Lower lobe of right lung (tissue), 2 donors: ENCODE results near the gene ZNF792. TPM values are rescaled to one million over a fixed set of nuclear protein-coding genes. Genes with fewer than 3 reads are reported as not detected.
A peak's percentile ranks its signal among the peaks of the same experiment; 100 is the strongest.

ENCODE experiments used
- ATAC-seq, 2 donors: fragments of 200-7000 bp; cut with Tn5 transposase; one replicate each; pipeline ENCODE4 v1.9.1; 2020 to 2022; ENCODE audit warnings: mild to moderate bottlenecking in 2 of 2, moderate library complexity in 2 of 2
- DNase-seq: peaks from one replicate; pipeline ENCODE4 v3.0.0-alpha.2; 2020
- H3K27ac ChIP-seq: fragments of 200-600 bp; one replicate; pipeline ENCODE4 v1.8.0; 2022
- H3K27me3 ChIP-seq: fragments of 200-600 bp; one replicate; pipeline ENCODE4 v1.8.0; 2022; ENCODE audit warnings: low read depth
- H3K36me3 ChIP-seq: fragments of 200-600 bp; one replicate; pipeline ENCODE4 v1.8.0; 2022; ENCODE audit warnings: mild to moderate bottlenecking
- H3K4me1 ChIP-seq: fragments of 200-600 bp; one replicate; pipeline ENCODE4 v1.8.0; 2022
- H3K4me3 ChIP-seq: fragments of 200-600 bp; one replicate; pipeline ENCODE4 v1.8.0; 2022; ENCODE audit warnings: mild to moderate bottlenecking
- H3K9me3 ChIP-seq: fragments of 200-600 bp; one replicate; pipeline ENCODE4 v1.8.0; 2022
- CTCF ChIP-seq: fragments of 200-600 bp; IDR thresholded peaks from one replicate; pipeline ENCODE4 v1.8.0; 2022; ENCODE audit warnings: antibody characterized with exemption, mild to moderate bottlenecking
- intact Hi-C: fragments of 100-400 bp; cut with DNase I; formaldehyde crosslinking; loops from one replicate; pipeline ENCODE4 v1.11.0; 2022
- long read RNA-seq: library from polyadenylated mRNA; unstranded; transcript quantifications from one replicate; pipeline ENCODE4 v2.0.0, GENCODE V29; 2021
- total RNA-seq: library from RNA; stranded (reverse); fragmentation: NEBNext Ultra II Directional; extraction: Animal tissue kit (Norgen Biotek cat#: 25700); gene quantifications from one replicate; pipeline ENCODE4 v1.2.1, GENCODE V29; 2021
- donor health status: DM: no; HTN: yes; CAD: no; lungs with severe emphysema.

Gene ZNF792
- total RNA-seq: 12.1 TPM
- long read RNA-seq, transcript ZNF792-201 (4 exons, 3,888 nt): major isoform, 9 of 12 reads
- long read RNA-seq, partial matches to known transcripts: 0 of 12 reads
- long read RNA-seq, other reads (novel, unspliced or antisense): 3 of 12 reads

DNA sequence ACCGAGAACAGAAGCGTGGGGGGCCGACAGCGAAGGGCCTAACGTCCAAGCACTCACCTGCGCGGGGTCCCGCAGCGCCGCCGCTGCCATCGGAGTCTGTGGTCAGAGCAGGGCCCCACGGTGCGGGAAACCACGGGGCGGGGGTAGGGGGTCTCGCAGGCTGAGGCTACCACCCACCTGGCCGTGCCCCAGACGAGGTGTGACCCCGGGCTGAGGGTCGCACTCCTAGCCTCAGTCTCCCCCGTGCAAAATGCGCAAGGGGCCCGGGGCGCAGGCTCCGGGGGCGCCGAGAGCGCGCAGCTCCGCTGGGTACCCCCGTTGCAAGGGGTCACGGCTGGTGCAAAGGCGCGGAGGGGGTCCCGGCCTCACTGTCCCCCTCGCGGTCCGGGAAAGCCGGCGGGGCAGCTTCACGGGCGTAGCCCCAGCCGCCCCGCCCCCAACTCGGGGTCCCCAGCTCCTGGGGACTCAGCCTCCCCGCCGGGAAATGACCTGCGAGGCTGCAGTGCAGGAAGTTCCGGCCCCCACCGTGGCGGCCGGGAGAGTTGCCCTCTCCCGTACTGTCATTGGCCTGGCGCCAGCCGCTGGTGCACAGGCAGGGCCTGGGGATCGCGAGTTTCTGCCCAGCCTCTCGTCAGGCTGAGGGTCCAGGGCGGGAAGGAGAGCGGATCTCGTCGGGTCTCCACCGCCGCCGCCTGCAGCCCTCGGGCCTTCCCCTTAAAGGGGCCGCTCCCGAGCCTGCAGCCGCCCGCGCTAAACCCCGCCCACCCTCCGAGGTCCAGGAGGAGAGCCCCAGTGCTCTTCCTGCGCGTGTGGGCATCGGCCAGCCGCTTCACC, at the start of gene ZNF792:
TSS of gene ZNF792 (minus strand) at position 657 of the 834 bp plus-strand sequence. CDS start at position 90, 567 bp downstream.
- Histone ChIP-seq H3K4me1 (peaks cover 11% of the 10 kb centered on the region), H3K36me3 (peaks cover 21% of the 10 kb centered on the region), H3K27ac (peak within 1 kb of the TSS; percentile 88), H3K4me3 (peak within 1 kb of the TSS; percentile 99), H3K27me3 (no peaks in the 10 kb centered on the region), H3K9me3 (peaks cover 28% of the 10 kb centered on the region)
- intact Hi-C loops: no loop called here
- ATAC-seq: peak; percentile 85 to 90
- TF ChIP-seq CTCF: no peak
- DNase-seq: peak; percentile 84

- Histone ChIP-seq H3K4me1 (peaks cover 54% of the 10 kb centered on the region), H3K27ac (peak overlapping the region; percentile 44)
Measured at GRCh38 chr19:35013041-35013819, 49.2 kb upstream of the ZNF792 start.

GRCh38 chr19:35011737-35012682, 48.0 kb upstream of the ZNF792 start:
- TF ChIP-seq CTCF: no peak
- Histone ChIP-seq H3K4me1 (peaks cover 59% of the 10 kb centered on the region), H3K36me3 (peaks cover 67% of the 10 kb centered on the region), H3K27me3 (no peaks in the 10 kb centered on the region), H3K4me3 (no peak overlapping the region), H3K27ac (peak overlapping the region; percentile 44), H3K9me3 (no peaks in the 10 kb centered on the region)
- ATAC-seq (no peak), DNase-seq (no peak)
- intact Hi-C loops: loop anchor here (5.0 kb wide), 1 partner anchor 40 kb away; no protein-coding TSS in a partner anchor

More at GRCh38 chr19:35013041-35013819, 49.2 kb upstream of the ZNF792 start:
- DNase-seq (peak; percentile 84), ATAC-seq (peak; percentile 86 to 89)
- Histone ChIP-seq H3K9me3 (no peaks in the 10 kb centered on the region), H3K4me3 (no peak overlapping the region), H3K36me3 (peaks cover 79% of the 10 kb centered on the region), H3K27me3 (no peaks in the 10 kb centered on the region)
- peak; percentile 99 for TF ChIP-seq CTCF
- intact Hi-C loops: loop anchor here (5.0 kb wide), 1 partner anchor 41 kb away; no protein-coding TSS in a partner anchor

GRCh38 chr19:35011091-35011689, 47.2 kb upstream of the ZNF792 start:
- H3K27me3 ChIP-seq: no peaks in the 10 kb centered on the region
- no peak for DNase-seq
- no peak for ATAC-seq
- H3K4me1 ChIP-seq: peaks cover 66% of the 10 kb centered on the region
- TF ChIP-seq CTCF: no peak
- H3K4me3 ChIP-seq: no peak overlapping the region
- H3K9me3 ChIP-seq: no peaks in the 10 kb centered on the region
- H3K36me3 ChIP-seq: peaks cover 59% of the 10 kb centered on the region
- intact Hi-C loops: loop anchor here (5.0 kb wide), 1 partner anchor 39 kb away; no protein-coding TSS in a partner anchor
- no peak overlapping the region for H3K27ac ChIP-seq
